Hematopoietic multipotent progenitor cell treated with erythropoietin and hydrocortisone succinate and interleukin-3 and kit ligand, for 4 days (in vitro differentiated cells): ENCODE data around the gene EFCAB14.
"Not testable (repeated sequence)": the region's sequence is repeated elsewhere in the genome, so short reads cannot be mapped to it uniquely, and the experiment has no call there.

Experiments used
- DNase-seq: peaks from one replicate; pipeline ENCODE4 v3.0.0-alpha.2; 2015

Gene EFCAB14

GRCh38 chr1:46718727-46719622, at the start of gene EFCAB14:
TSS of gene EFCAB14 (minus strand) at chr1:46719114. CDS start at chr1:46718087, 1,027 bp downstream.
- peak; percentile 98 for DNase-seq

- DNase-seq: no peak
Observed at GRCh38 chr1:46768445-46768844, 49.5 kb upstream of the EFCAB14 start.

- no peak for DNase-seq
Observed at GRCh38 chr1:46767649-46768282, 48.9 kb upstream of the EFCAB14 start.

GRCh38 chr1:46764402-46764801, 45.5 kb upstream of the EFCAB14 start:
- no peak for DNase-seq

GRCh38 chr1:46761740-46762139, 42.8 kb upstream of the EFCAB14 start:
- DNase-seq: no peak

- no peak for DNase-seq
Observed at GRCh38 chr1:46760558-46761166, 41.7 kb upstream of the EFCAB14 start.

- DNase-seq: no peak
Observed at GRCh38 chr1:46757956-46758528, 39.1 kb upstream of the EFCAB14 start.

- no peak for DNase-seq
Observed at GRCh38 chr1:46757247-46757955, 38.5 kb upstream of the EFCAB14 start.

- DNase-seq: no peak
Observed at GRCh38 chr1:46755121-46755520, 36.2 kb upstream of the EFCAB14 start.

GRCh38 chr1:46754707-46755106, 35.8 kb upstream of the EFCAB14 start:
- DNase-seq: not testable (repeated sequence)

- no peak for DNase-seq
Observed at GRCh38 chr1:46753985-46754384, 35.1 kb upstream of the EFCAB14 start.

- DNase-seq: no peak
Observed at GRCh38 chr1:46749921-46750404, 31.0 kb upstream of the EFCAB14 start.

GRCh38 chr1:46749404-46749803, 30.5 kb upstream of the EFCAB14 start:
- DNase-seq: no peak

- DNase-seq: peak; percentile 64
Observed at GRCh38 chr1:46747683-46748288, 28.9 kb upstream of the EFCAB14 start.

GRCh38 chr1:46742069-46742468, 23.2 kb upstream of the EFCAB14 start:
- DNase-seq: no peak

- peak; percentile 79 for DNase-seq
Observed at GRCh38 chr1:46735708-46736324, 16.9 kb upstream of the EFCAB14 start.

- DNase-seq: not testable (repeated sequence)
Observed at GRCh38 chr1:46728327-46728873, 9.5 kb upstream of the EFCAB14 start.

GRCh38 chr1:46725736-46726108, 6.8 kb upstream of the EFCAB14 start:
- no peak for DNase-seq

GRCh38 chr1:46724991-46725735, 6.2 kb upstream of the EFCAB14 start:
- DNase-seq: peak; percentile 91

GRCh38 chr1:46723901-46724300, 5.0 kb upstream of the EFCAB14 start:
- DNase-seq: no peak
